Uterus (tissue), 2 donors: ENCODE results near the gene SURF2.

Experiments used
- CTCF ChIP-seq, 4 experiments: fragments of 200-600 bp in 2 of 4; fragments of 450-650 bp in 2 of 4; sonication (generic) in 2 of 4; IDR thresholded peaks; one replicate each; pipeline ENCODE4 v1.5.1; 2016 to 2019; ENCODE audit warnings: antibody characterized with exemption in 4 of 4, mild to moderate bottlenecking in 2 of 4, moderate library complexity in 1 of 4
- POLR2A ChIP-seq, 2 donors: fragments of 450-650 bp; IDR thresholded peaks; one replicate each; pipeline ENCODE4 v1.6.1; 2016; ENCODE audit warnings: antibody characterized with exemption in 2 of 2, mild to moderate bottlenecking in 1 of 2, moderate library complexity in 1 of 2

GRCh38 chr9:133323211-133323610 is 33.1 kb upstream of the SURF2 start:
- no peak for TF ChIP-seq CTCF (IDR thresholded peaks at IDR 0.05)
- TF ChIP-seq POLR2A (IDR thresholded peaks at IDR 0.05) = no peak
